Stimulated activated naive CD4-positive, alpha-beta T cell treated with Interleukin-2 at 50 U/mL for 16 hours (primary cell): ENCODE results near the gene MR1.
A peak's percentile ranks its signal among the peaks of the same experiment; 100 is the strongest.

Source experiments
- DNase-seq: peaks from one replicate; lab custom pipeline; 2025; lab: John Stamatoyannopoulos, UW

Gene MR1

GRCh38 chr1:181091309-181092040, 57.7 kb downstream of the MR1 start:
- DNase-seq: no peak

GRCh38 chr1:181092056-181092455, 58.3 kb downstream of the MR1 start:
- DNase-seq: no peak

DNA sequence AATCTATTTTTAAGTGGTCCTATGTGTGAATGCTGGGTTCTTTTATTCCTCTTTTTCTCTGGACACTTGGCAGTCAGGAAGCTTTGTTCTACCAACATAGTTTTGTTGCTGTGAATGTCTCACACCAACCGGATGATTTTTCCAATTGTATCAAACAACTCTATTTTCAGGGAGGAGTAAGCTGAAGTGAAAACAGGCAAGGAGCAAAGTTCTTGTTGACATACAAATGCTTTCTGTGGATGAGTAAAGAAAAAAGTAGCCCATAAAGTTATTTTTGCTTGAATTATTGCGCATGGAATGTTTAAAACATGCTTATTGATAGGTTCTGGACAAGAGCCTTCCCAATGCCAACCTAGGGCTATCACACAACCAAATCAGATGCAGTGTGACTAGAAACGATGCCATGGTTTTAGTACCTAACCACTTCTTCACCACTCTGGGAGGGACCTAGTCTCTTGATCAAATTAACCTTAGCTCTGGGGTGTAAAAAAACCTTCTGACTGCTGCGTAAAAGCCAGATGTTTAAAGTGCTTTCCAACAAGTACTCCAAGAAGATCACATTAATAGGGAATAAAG, 59.2 kb downstream of the MR1 start:
- DNase-seq: no peak

- no peak for DNase-seq
Measured at GRCh38 chr1:181094416-181095212, 60.8 kb downstream of the MR1 start.

GRCh38 chr1:181095260-181095659, 61.5 kb downstream of the MR1 start:
- DNase-seq: no peak

DNA sequence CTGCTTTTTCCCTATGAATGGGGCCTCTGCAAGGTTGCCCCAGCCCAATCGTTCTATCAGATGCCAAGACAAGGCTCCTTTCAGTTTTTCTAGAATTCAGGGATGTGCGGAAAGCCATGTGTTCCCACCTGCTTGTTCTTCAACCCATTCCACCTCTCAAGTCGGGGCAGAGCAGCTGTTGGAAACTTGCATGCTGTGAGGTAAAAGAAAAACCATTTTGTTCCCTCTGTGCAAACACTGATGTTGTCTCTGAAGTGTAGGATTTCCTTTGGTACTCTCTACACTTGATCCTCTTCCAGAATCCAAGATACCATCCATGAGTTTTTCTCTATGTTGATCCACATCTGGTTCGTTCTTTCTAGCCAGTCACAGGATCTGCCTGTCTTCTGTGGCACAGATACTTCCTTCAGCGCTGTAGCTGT, 62.0 kb downstream of the MR1 start:
- DNase-seq: no peak

- no peak for DNase-seq
Measured at GRCh38 chr1:181097242-181097641, 63.5 kb downstream of the MR1 start.

DNA sequence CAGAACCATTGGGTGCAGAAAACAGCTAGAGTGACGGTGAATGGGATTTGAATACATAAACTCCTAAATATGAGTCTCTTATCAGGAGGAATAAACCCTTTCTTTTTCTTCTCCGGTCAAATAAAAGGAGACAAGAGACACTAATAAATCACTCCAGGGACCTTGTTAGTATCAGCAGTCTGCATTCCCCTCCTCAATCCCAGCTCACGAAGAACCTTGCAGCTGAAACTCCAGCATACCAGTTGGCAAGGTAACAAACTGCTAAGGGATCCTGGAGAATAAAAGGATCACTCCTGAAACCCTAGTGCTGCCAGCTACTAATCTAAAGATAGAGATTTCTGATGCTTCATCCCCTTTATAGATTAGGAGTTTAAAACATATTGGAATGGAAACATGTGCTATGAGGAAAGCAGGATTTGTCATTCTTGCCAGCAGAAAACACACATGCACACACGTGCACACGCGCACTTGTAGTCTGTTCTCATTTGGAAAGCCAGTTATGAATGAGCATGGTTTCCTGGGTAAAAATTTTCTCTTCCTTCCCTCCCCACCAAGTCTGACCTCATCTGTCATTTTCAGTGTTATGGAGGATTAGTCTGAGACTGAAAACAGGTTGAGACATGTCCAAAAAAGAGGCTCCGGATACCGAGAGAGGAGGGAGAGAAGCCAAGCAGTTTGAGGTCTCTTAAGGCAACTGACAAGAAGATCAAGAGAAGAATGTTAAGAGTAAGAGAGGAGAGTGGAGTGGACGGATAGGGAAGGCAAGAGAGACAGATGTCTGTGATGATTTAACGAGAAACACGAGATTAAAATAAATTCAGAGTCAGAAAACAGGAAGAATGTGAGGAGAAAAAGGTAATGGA, 65.6 kb downstream of the MR1 start:
- peak; percentile 30 for DNase-seq

DNA sequence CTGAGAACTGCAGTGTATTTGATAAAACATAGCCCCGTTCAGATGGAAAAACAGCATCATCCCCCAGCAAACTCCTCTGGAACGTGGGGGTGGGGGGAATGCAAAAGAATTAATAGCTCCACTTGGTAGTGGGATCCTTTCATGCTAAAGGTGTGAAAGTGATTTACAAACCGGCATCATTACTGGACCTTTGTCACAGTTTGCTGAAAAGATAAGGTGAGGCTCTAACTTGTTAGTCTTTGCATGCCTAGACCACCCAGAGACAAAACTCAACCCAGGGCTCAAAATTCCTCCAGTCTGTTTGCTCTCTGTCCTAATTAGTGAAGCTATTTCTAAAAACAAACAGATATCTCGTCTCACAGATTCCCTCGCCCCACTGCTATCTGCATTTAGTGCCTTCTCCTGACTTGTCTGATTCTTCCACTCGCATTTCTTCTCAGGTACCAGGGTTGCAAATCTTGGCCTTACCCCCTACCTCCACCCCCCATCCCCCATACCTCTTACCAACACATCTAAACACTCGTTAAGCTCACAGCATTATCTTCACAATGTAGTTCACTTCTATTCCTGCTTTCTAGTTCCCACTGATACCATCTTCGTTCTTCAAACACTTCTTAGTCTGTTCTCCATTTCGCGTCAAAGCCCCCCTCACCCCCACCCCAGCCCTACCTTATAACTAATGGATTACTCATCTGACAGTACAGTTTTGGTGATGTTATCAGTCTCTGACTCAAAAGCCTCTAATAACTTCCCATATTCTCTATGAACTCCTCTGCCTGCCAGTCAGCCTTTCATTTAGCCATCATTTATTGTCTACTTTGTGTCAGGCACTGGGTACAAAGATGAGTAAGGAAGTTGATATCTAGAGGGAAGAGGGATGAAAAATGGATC, 66.5 kb downstream of the MR1 start:
- peak; percentile 50 for DNase-seq

DNA sequence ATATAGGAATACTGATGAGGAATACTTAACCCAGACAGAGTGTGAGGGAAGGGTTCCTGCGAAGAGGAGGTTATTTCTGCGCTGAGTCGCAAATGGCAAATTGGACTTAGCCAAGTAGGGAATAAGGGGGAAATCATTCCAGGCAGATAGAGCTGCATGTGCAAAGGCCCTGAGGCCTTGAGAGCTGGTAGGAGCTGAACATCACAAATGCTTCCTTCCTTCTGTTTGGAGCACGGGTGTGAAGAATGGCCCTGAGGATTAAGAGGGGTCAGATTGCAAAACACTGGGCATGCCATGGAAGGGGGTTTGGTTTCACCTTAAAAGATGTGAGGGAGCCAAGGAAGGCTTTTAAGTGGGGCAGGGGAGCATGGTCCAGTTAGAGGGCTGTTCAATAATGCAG, 67.2 kb downstream of the MR1 start:
- no peak for DNase-seq

GRCh38 chr1:181101581-181102226, 67.9 kb downstream of the MR1 start:
- no peak for DNase-seq

- no peak for DNase-seq
Measured at GRCh38 chr1:181102841-181103240, 69.1 kb downstream of the MR1 start.

DNA sequence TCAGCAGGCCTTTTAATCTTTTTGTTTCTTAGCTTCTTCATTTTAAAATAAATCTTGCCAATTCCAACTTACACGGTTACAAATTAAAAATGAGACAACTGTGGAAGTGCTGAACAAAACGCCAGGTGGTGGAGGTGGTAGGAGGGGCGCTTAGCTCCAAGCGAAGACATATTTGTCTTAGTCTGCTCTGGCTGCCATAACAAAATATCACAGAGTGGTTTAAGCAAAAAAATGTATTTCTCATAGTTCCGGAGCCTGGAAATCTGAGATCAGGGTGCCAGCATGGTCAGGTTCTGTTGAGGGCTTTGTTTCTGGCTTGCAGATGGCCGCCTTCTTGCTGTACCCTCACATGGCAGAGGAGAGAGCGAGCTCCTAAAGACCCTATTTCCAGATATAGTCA, 69.6 kb downstream of the MR1 start:
- no peak for DNase-seq

DNA sequence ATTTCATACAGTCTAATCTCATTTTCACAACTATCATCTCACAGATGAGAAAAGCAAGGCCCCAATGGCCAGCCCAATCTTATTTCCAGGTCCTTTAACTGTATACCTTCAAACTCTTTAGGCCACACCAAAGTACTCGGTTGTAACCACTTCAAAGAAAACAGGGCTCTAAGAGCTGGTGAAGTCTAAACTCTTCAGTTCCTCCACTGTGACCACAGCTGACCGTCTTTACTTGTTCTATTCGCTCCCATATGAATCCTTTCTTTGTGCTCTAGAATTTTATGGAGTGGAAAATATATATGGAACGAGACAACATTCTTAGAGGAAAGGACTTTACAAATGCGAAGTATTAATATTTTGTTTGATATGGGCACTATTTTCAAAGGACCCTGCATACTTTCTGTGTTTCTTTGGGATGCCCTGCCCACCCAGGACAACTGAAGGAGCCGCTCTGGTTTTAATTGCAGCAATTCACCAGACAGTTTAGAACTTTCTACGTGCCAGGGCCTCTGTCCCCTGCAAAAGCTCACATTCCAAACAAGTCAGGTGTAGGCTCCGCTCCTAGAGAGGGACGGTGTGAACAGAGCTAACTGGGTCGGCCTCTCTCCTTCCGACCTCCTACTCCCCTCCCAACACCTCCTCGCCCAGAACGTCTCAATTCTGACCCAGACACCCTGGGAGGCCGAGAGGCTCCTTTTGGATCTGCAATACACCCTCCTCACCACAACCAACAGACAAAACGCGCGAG, 70.4 kb downstream of the MR1 start:
- no peak for DNase-seq

DNA sequence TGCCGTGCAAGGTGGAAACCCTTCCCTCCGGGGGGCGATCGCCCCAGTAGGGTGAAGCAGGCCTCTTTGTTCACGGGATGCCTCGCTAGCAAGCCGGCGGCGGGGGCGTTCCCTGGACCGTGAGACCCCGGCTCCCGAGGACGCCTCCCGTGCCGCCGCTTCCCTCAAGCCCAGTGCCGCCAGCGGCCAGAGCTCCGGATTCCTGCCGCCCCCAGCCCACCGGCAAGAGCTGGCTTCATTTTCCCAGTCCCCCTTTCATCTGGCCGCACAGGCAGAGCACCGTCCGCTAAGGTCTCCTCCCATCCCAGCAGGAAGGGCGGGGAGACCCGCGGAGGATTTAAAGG, 71.0 kb downstream of the MR1 start:
- peak; percentile 29 for DNase-seq

DNA sequence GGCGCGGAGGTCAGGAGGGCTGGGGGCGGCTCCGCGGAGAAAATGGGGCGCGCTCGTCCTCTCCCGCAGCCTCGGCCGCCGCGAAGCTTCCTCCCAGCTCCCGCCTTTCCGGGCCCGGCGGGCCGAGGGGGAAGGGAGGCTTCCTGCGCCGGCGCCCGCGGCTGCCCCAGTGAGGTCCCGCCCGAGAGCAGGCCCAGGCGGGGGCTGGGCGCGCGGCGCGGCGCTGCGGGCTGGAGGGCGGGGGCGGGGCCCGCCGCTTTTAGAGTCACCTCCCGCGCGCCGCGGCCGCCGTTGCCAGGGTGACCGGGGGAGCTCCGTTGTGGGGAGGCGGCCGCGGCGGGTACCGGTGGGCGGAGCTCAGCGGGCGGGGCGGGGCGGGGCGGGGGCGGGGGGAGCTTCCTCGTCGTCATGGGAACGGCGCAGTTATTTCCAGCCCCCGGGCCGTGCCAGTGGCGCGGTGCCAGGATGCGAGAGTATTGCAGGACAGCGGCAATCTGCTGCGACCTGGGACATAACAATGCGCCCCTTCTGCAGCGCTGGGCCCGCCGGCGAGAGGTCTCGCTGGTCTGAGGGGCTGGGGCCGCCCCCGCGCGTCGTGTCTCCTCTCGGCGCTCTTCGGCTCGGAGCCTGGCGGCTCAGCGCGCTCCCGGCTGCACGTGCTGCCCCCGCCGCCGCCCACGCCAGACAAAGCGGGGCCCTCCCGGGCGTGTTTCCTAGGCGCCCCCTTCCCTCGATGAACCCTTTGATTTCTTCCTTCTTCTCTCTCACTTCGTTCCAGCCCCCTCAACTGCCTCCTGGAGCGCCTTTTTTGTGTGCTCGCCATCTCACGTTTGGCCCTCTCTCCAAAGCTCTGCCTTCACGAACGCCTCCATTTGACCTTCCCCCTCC, 71.6 kb downstream of the MR1 start:
- DNase-seq: peak; percentile 91

GRCh38 chr1:181106022-181106312, 72.2 kb downstream of the MR1 start:
- DNase-seq: no peak

GRCh38 chr1:181106479-181106878, 72.7 kb downstream of the MR1 start:
- DNase-seq: no peak

GRCh38 chr1:181107711-181108110, 73.9 kb downstream of the MR1 start:
- DNase-seq: no peak
